K562 (cell line): ENCODE results near the gene NCDN. TPM values are rescaled to one million over a fixed set of nuclear protein-coding genes. Genes with fewer than 3 reads are reported as not detected.
A peak's percentile ranks its signal among the peaks of the same experiment; 100 is the strongest.

ENCODE experiments used
- AFF1 ChIP-seq, 2 experiments: fragments of 450-650 bp; IDR thresholded peaks; 2 replicates each; pipeline ENCODE4 v1.6.1; 2018; ENCODE audit warnings: mild to moderate bottlenecking in 2 of 2, low read depth in 1 of 2; ENCODE audit not compliant: partially characterized antibody in 2 of 2
- ATF3 ChIP-seq, 2 experiments: fragments of 450-650 bp in 1 of 2; sonication (generic) in 1 of 2; formaldehyde crosslinking in 1 of 2; IDR thresholded peaks in 1 of 2; conservative IDR thresholded peaks in 1 of 2; 2 replicates each; pipeline versions ENCODE4 v1.6.1 to v1.8.1; 2016 to 2023; ENCODE audit warnings: mild to moderate bottlenecking in 2 of 2, moderate library complexity in 2 of 2, inconsistent platforms in 1 of 2, missing genetic modification reagents in 1 of 2
- BCL6 ChIP-seq: fragments of 250-450 bp; sonication (Bioruptor Pico); IDR thresholded peaks from 2 replicates; pipeline ENCODE4 v1.4.0; 2020
- CC2D1A ChIP-seq: fragments of 450-650 bp; IDR thresholded peaks from 2 replicates; pipeline ENCODE4 v1.6.1; 2017; ENCODE audit warnings: mild to moderate bottlenecking
- CREB3L1 ChIP-seq: fragments of 450-650 bp; IDR thresholded peaks from 2 replicates; pipeline ENCODE4 v1.6.1; 2014; ENCODE audit warnings: low read depth, mild to moderate bottlenecking, moderate library complexity, borderline replicate concordance
- FOXJ2 ChIP-seq: fragments of 200-800 bp; sonication (Bioruptor generic); IDR thresholded peaks from 2 replicates; pipeline ENCODE4 v1.6.1; 2016; ENCODE audit warnings: missing genetic modification characterization, missing compliant biosample characterization
- LEF1 ChIP-seq: fragments of 450-650 bp; IDR thresholded peaks from 2 replicates; pipeline ENCODE4 v1.6.1; 2016; ENCODE audit warnings: mild to moderate bottlenecking
- PHF8 ChIP-seq: fragments of 200-600 bp; sonication (generic); IDR thresholded peaks from 2 replicates; pipeline ENCODE4 v1.6.1; 2012; ENCODE audit warnings: mixed run types, mild to moderate bottlenecking, inconsistent platforms, low read length, moderate library complexity, borderline replicate concordance
- SMAD4 ChIP-seq: fragments of 250-450 bp; sonication (Bioruptor Pico); conservative IDR thresholded peaks from 2 replicates; pipeline ENCODE4 v1.8.0; 2021; ENCODE audit warnings: inconsistent platforms, mild to moderate bottlenecking, moderate library complexity
- ZBTB9 ChIP-seq: fragments of 450-650 bp; formaldehyde crosslinking; IDR thresholded peaks from 2 replicates; pipeline ENCODE4 v1.4.0; 2020; ENCODE audit warnings: mild to moderate bottlenecking, moderate library complexity
- ZNF184 ChIP-seq: sonication (generic); formaldehyde crosslinking; IDR thresholded peaks from 2 replicates; pipeline ENCODE4 v1.5.0; 2020; ENCODE audit warnings: missing genetic modification reagents
- ZNF197 ChIP-seq: fragments of 200-800 bp; sonication (Bioruptor generic); IDR thresholded peaks from 2 replicates; pipeline ENCODE4 v1.6.1; 2016; ENCODE audit warnings: low read depth, missing genetic modification characterization, missing compliant biosample characterization
- ZNF347 ChIP-seq: fragments of 450-650 bp; formaldehyde crosslinking; IDR thresholded peaks from 2 replicates; pipeline ENCODE4 v1.4.0; 2020; ENCODE audit warnings: low read depth, mild to moderate bottlenecking, moderate library complexity
- ZNF398 ChIP-seq: fragments of 250-450 bp; sonication (Bioruptor Pico); IDR thresholded peaks from 2 replicates; pipeline ENCODE4 v1.8.0; 2021; ENCODE audit warnings: moderate library complexity, mild to moderate bottlenecking, inconsistent platforms
- ZNF583 ChIP-seq: fragments of 250-450 bp; sonication (Bioruptor Pico); IDR thresholded peaks from 2 replicates; pipeline ENCODE4 v1.4.0; 2020
- ZNF589 ChIP-seq: fragments of 200-800 bp; sonication (Bioruptor generic); IDR thresholded peaks from 2 replicates; pipeline ENCODE4 v1.6.1; 2016; ENCODE audit warnings: low read depth, missing genetic modification characterization, missing compliant biosample characterization
- polyA plus RNA-seq, 8 experiments: library from polyadenylated mRNA; depleted of rRNA in 4 of 8; stranded (reverse) in 5 of 8; unstranded in 3 of 8; fragments of >200 nt; fragmentation: Nextera tagmentation in 2 of 8; fragmentation: Illumina TruSeq in 1 of 8; extraction: Ambion mirVana in 2 of 8; extraction: Trizol in 1 of 8; gene quantifications; 2 replicates each; pipeline versions ENCODE4 v1.2.1 to v1.2.3, GENCODE V29; 2011 to 2014; ENCODE audit warnings: inconsistent platforms in 1 of 8, missing spikeins in 1 of 8
- total RNA-seq, 7 experiments: library from RNA; depleted of rRNA in 6 of 7; stranded (reverse); fragments of >200 nt in 6 of 7; fragmentation: Illumina TruSeq in 2 of 7; extraction: Trizol in 2 of 7; gene quantifications; 2 replicates each; pipeline versions ENCODE4 v1.2.1 to v1.2.3, GENCODE V29; 2011 to 2021; ENCODE audit warnings: low replicate concordance in 1 of 7

NCDN gene
- total and polyA plus RNA-seq, 9 of the 15 experiments (the other 6 are each of a cell fraction or from before 2014, with no cell fraction given) = 1.9 to 35.1 (median 10.7) TPM

- TF ChIP-seq ZBTB9 (peak; percentile 76; the same call in 1 of the 2 replicates), ZNF589 (CRISPR knock-in tag) (no peak), ZNF398 (CRISPR knock-in tag) (no peak), ZNF347 (CRISPR knock-in tag) (no peak), AFF1 (IDR thresholded peaks at IDR 0.05; ENCODE audit: low read depth in 1 of 2, partially characterized antibody in 2 of 2) (peak in 1 of 2 experiments; percentile 51), ZNF197 (CRISPR knock-in tag) (peak; percentile 91), CREB3L1 (peak; percentile 80; the same call in 1 of the 2 replicates), CC2D1A (peak; percentile 18; the same call in 1 of the 2 replicates), ATF3 (IDR thresholded peaks at IDR 0.05) (peak; percentile 82), ATF3 (CRISPR knock-in tag; conservative IDR thresholded peaks at IDR 0.05) (peak; percentile 79; the same call in 1 of the 2 replicates), ZNF583 (CRISPR knock-in tag) (peak; percentile 18; the same call in 1 of the 2 replicates), FOXJ2 (tag) (0 out of 2 replicates have a peak, but pooled peaks have one; percentile 37), ZNF184 (CRISPR knock-in tag) (no peak), SMAD4 (peak; percentile 60; the same call in 1 of the 2 replicates), LEF1 (peak; percentile 54), BCL6 (CRISPR knock-in tag) (no peak), PHF8 (peak; percentile 79; the same call in 1 of the 2 replicates)
Measured at GRCh38 chr1:35557611-35558373, at the start of gene NCDN (continued).
